Endothelial cell (in vitro differentiated cells): ENCODE measurements around the gene SLC20A1. TPM values are rescaled to one million over a fixed set of nuclear protein-coding genes. Genes with fewer than 3 reads are reported as not detected.
A peak's percentile ranks its signal among the peaks of the same experiment; 100 is the strongest.

Source experiments
- DNase-seq: peaks from one replicate; pipeline ENCODE4 v3.0.0; 2021; ENCODE audit warnings: low spot score
- H3K27ac Mint-ChIP-seq: one replicate; pipeline ENCODE4 v1.8.0; 2021; ENCODE audit warnings: mixed read lengths, inconsistent platforms; ENCODE audit not compliant: unreplicated experiment
- H3K27me3 Mint-ChIP-seq: one replicate; pipeline ENCODE4 v1.8.0; 2021; ENCODE audit warnings: mild to moderate bottlenecking, moderate library complexity, mixed read lengths, inconsistent platforms; ENCODE audit not compliant: unreplicated experiment
- H3K36me3 Mint-ChIP-seq: one replicate; pipeline ENCODE4 v1.8.0; 2021; ENCODE audit warnings: mild to moderate bottlenecking, low read depth, mixed read lengths, inconsistent platforms; ENCODE audit not compliant: unreplicated experiment
- H3K4me1 Mint-ChIP-seq: one replicate; pipeline ENCODE4 v1.8.0; 2021; ENCODE audit warnings: mild to moderate bottlenecking, mixed read lengths, inconsistent platforms; ENCODE audit not compliant: unreplicated experiment
- H3K4me3 Mint-ChIP-seq: one replicate; pipeline ENCODE4 v1.8.0; 2021; ENCODE audit warnings: mild to moderate bottlenecking, mixed read lengths, inconsistent platforms; ENCODE audit not compliant: unreplicated experiment
- H3K9me3 Mint-ChIP-seq: one replicate; pipeline ENCODE4 v1.8.0; 2021; ENCODE audit warnings: mixed read lengths, inconsistent platforms; ENCODE audit not compliant: unreplicated experiment
- CTCF ChIP-seq: fragments of 200-600 bp; sonication (generic); IDR thresholded peaks from one replicate; pipeline ENCODE4 v1.5.0; 2021; ENCODE audit warnings: antibody characterized with exemption; ENCODE audit not compliant: unreplicated experiment
- long read RNA-seq: library from polyadenylated mRNA; unstranded; transcript quantifications from one replicate; pipeline ENCODE4 v2.0.0, GENCODE V29; 2020; ENCODE audit not compliant: unreplicated experiment
- total RNA-seq: library from RNA; stranded (reverse); fragmentation: NEBNext Ultra II Directional; extraction: Animal tissue kit (Norgen Biotek cat#: 25700); gene quantifications from one replicate; pipeline ENCODE4 v1.2.1, GENCODE V29; 2021; ENCODE audit not compliant: unreplicated experiment

The SLC20A1 gene
- 255 TPM for total RNA-seq
- long read RNA-seq, transcript SLC20A1-201 (11 exons, 3,381 nt): major isoform, 107 of 137 reads
- long read RNA-seq, partial matches to known transcripts: 15 of 137 reads
- long read RNA-seq, other reads (novel, unspliced or antisense): 15 of 137 reads

GRCh38 chr2:112645310-112646101, at the start of gene SLC20A1:
Gene SLC20A1, plus strand, starts transcription at chr2:112645939. Its CDS starts 890 bp downstream, at chr2:112646829.
- TF ChIP-seq CTCF: peak; percentile 85
- Mint-ChIP-seq H3K36me3 (peaks cover 33% of the 10 kb centered on the region), H3K9me3 (no peaks in the 10 kb centered on the region), H3K27me3 (peaks cover 3% of the 10 kb centered on the region), H3K4me1 (peaks cover 69% of the 10 kb centered on the region), H3K27ac (peak within 1 kb of the TSS; percentile 87), H3K4me3 (peak within 1 kb of the TSS; percentile 99)
- peak; percentile 99 for DNase-seq

- DNase-seq: no peak
- H3K4me1 Mint-ChIP-seq: no peaks in the 10 kb centered on the region
- H3K4me3 Mint-ChIP-seq: no peak overlapping the region
- H3K27ac Mint-ChIP-seq: no peak overlapping the region
- H3K27me3 Mint-ChIP-seq: no peaks in the 10 kb centered on the region
- no peak for TF ChIP-seq CTCF
- H3K9me3 Mint-ChIP-seq: no peaks in the 10 kb centered on the region
- H3K36me3 Mint-ChIP-seq: peaks cover 4% of the 10 kb centered on the region
Measured at GRCh38 chr2:112597537-112598322, 48.0 kb upstream of the SLC20A1 start.

- TF ChIP-seq CTCF: no peak
Measured at GRCh38 chr2:112600634-112601033, 45.1 kb upstream of the SLC20A1 start.

GRCh38 chr2:112601754-112602153, 44.0 kb upstream of the SLC20A1 start:
- Mint-ChIP-seq H3K27ac (no peak overlapping the region), H3K36me3 (no peaks in the 10 kb centered on the region), H3K4me3 (no peak overlapping the region), H3K4me1 (peaks cover 3% of the 10 kb centered on the region), H3K27me3 (no peaks in the 10 kb centered on the region), H3K9me3 (no peaks in the 10 kb centered on the region)
- no peak for TF ChIP-seq CTCF
- DNase-seq: no peak

More at GRCh38 chr2:112600634-112601033, 45.1 kb upstream of the SLC20A1 start:
- Mint-ChIP-seq H3K27ac (no peak overlapping the region), H3K9me3 (no peaks in the 10 kb centered on the region), H3K4me1 (no peaks in the 10 kb centered on the region), H3K4me3 (no peak overlapping the region), H3K27me3 (no peaks in the 10 kb centered on the region), H3K36me3 (no peaks in the 10 kb centered on the region)
- no peak for DNase-seq
